ENCODE results near the gene ADPRHL1. TPM values are rescaled to one million over a fixed set of nuclear protein-coding genes. Genes with fewer than 3 reads are reported as not detected.
"Not testable (repeated sequence)": the region's sequence is repeated elsewhere in the genome, so short reads cannot be mapped to it uniquely, and the experiment has no call there.

The ADPRHL1 gene
- polyA plus RNA-seq, 1 donor, result 295 TPM

- no peak for DNase-seq (ENCODE audit: low read depth)
These were observed 79.3 kb downstream of the ADPRHL1 start for GRCh38 chr13:113373811-113374485.

GRCh38 chr13:113371701-113372100 lies 81.6 kb downstream of the ADPRHL1 start:
- DNase-seq (ENCODE audit: low read depth), result not testable (repeated sequence)

- DNase-seq (ENCODE audit: low read depth), result no peak
These were observed 82.2 kb downstream of the ADPRHL1 start for GRCh38 chr13:113371061-113371460.

GRCh38 chr13:113369881-113370280 lies 83.4 kb downstream of the ADPRHL1 start:
- no peak for DNase-seq (ENCODE audit: low read depth)

GRCh38 chr13:113369189-113369588 lies 84.1 kb downstream of the ADPRHL1 start:
- DNase-seq (ENCODE audit: low read depth), result no peak

GRCh38 chr13:113368353-113368752 lies 84.9 kb downstream of the ADPRHL1 start:
- not testable (repeated sequence) for DNase-seq (ENCODE audit: low read depth)

GRCh38 chr13:113367771-113368170 lies 85.5 kb downstream of the ADPRHL1 start:
- no peak for DNase-seq (ENCODE audit: low read depth)

GRCh38 chr13:113367020-113367560 lies 86.2 kb downstream of the ADPRHL1 start:
- DNase-seq (ENCODE audit: low read depth), result no peak

GRCh38 chr13:113365971-113366588 lies 87.2 kb downstream of the ADPRHL1 start:
- DNase-seq (ENCODE audit: low read depth), result no peak

- DNase-seq (ENCODE audit: low read depth), result no peak
These were observed 87.7 kb downstream of the ADPRHL1 start for GRCh38 chr13:113365583-113365970.

GRCh38 chr13:113364901-113365582 lies 88.2 kb downstream of the ADPRHL1 start:
- no peak for DNase-seq (ENCODE audit: low read depth)

- DNase-seq (ENCODE audit: low read depth), result no peak
These were observed 88.9 kb downstream of the ADPRHL1 start for GRCh38 chr13:113364311-113364889.

GRCh38 chr13:113361406-113361805 lies 91.9 kb downstream of the ADPRHL1 start:
- no peak for DNase-seq (ENCODE audit: low read depth)

- no peak for DNase-seq (ENCODE audit: low read depth)
These were observed 92.8 kb downstream of the ADPRHL1 start for GRCh38 chr13:113360446-113360845.

GRCh38 chr13:113359571-113359970 lies 93.7 kb downstream of the ADPRHL1 start:
- no peak for DNase-seq (ENCODE audit: low read depth)

GRCh38 chr13:113358653-113359190 lies 94.6 kb downstream of the ADPRHL1 start:
- no peak for DNase-seq (ENCODE audit: low read depth)

- DNase-seq (ENCODE audit: low read depth), result no peak
These were observed 95.8 kb downstream of the ADPRHL1 start for GRCh38 chr13:113357529-113357928.

GRCh38 chr13:113356596-113356995 lies 96.7 kb downstream of the ADPRHL1 start:
- no peak for DNase-seq (ENCODE audit: low read depth)

- no peak for DNase-seq (ENCODE audit: low read depth)
These were observed 97.7 kb downstream of the ADPRHL1 start for GRCh38 chr13:113355621-113356020.

GRCh38 chr13:113354831-113355610 lies 98.3 kb downstream of the ADPRHL1 start:
- DNase-seq (ENCODE audit: low read depth), result no peak

GRCh38 chr13:113353254-113353653 lies 100.0 kb downstream of the ADPRHL1 start:
- no peak for DNase-seq (ENCODE audit: low read depth)

Data from forelimb muscle (tissue), 1 donor.